Stomach (tissue), 9 donors: Measurements from ENCODE around the gene AK5. TPM values are rescaled to one million over a fixed set of nuclear protein-coding genes. Genes with fewer than 3 reads are reported as not detected.

Experiments used
- DNase-seq, 2 donors: peaks; one replicate each; pipeline versions ENCODE4 v3.0.0 to v3.0.0-alpha.2; 2013 to 2019
- H3K27ac ChIP-seq, 5 donors: fragments of 200-600 bp in 4 of 5; sonication (generic) in 4 of 5; one replicate each; pipeline ENCODE4 v1.5.1; 2013 to 2019; ENCODE audit warnings: mild to moderate bottlenecking in 1 of 5, moderate library complexity in 1 of 5
- H3K27me3 ChIP-seq, 3 donors: fragments of 200-600 bp; sonication (generic); one replicate each; pipeline ENCODE4 v1.5.1; 2017 to 2019; ENCODE audit warnings: mixed run types in 1 of 3
- H3K36me3 ChIP-seq, 4 donors: fragments of 200-600 bp; sonication (generic); 1 replicate in 3 of 4; 2 replicates in 1 of 4; pipeline ENCODE4 v1.5.1; 2016 to 2019
- H3K4me1 ChIP-seq, 4 donors: fragments of 200-600 bp; sonication (generic); one replicate each; pipeline ENCODE4 v1.5.1; 2016 to 2019
- H3K4me3 ChIP-seq, 4 donors: fragments of 200-600 bp; sonication (generic) in 3 of 4; one replicate each; pipeline ENCODE4 v1.5.1; 2016 to 2019; ENCODE audit warnings: mild to moderate bottlenecking in 1 of 4
- H3K9me3 ChIP-seq, 4 donors: fragments of 200-600 bp; sonication (generic); one replicate each; pipeline ENCODE4 v1.5.1; 2016 to 2019
- CTCF ChIP-seq, 7 experiments: fragments of 450-650 bp in 4 of 7; fragments of 200-600 bp in 3 of 7; sonication (generic) in 3 of 7; IDR thresholded peaks; one replicate each; pipeline ENCODE4 v1.5.1; 2016 to 2019; ENCODE audit warnings: antibody characterized with exemption in 7 of 7, control low read depth in 2 of 7, mild to moderate bottlenecking in 1 of 7
- EP300 ChIP-seq: sonication (generic); formaldehyde crosslinking; IDR thresholded peaks from one replicate; pipeline ENCODE4 v1.6.1; 2017; ENCODE audit warnings: antibody characterized with exemption
- POLR2A ChIP-seq, 4 donors: fragments of 450-650 bp; IDR thresholded peaks; one replicate each; pipeline ENCODE4 v1.6.1; 2016; ENCODE audit warnings: antibody characterized with exemption in 4 of 4, control low read depth in 2 of 4, mild to moderate bottlenecking in 1 of 4, moderate library complexity in 1 of 4
- POLR2AphosphoS5 ChIP-seq, 3 donors: sonication (generic); formaldehyde crosslinking; IDR thresholded peaks; one replicate each; pipeline ENCODE4 v1.6.1; 2016; ENCODE audit warnings: antibody characterized with exemption in 3 of 3
- WGBS, 5 donors: extraction: QIAGEN DNeasy Blood & Tissue Kit in 3 of 5; methylation state at CpG; one replicate each; pipeline versions ENCODE4 v1.1.5 to v1.1.7; 2013 to 2018; 5-methylcytosine and 5-hydroxymethylcytosine counted together
- intact Hi-C: fragments of 100-400 bp; cut with DNase I; formaldehyde crosslinking; loops from one replicate; pipeline ENCODE4 v1.15.1; 2023; ENCODE audit warnings: low total_unique reads
- polyA plus RNA-seq, 3 donors: library from polyadenylated mRNA; stranded (reverse); fragments of 200-250 nt; gene quantifications; one replicate each; pipeline ENCODE4 v1.2.3, GENCODE V29; 2013
- total RNA-seq, 5 donors: library from RNA; depleted of rRNA; stranded (reverse); fragments of >200 nt; gene quantifications; one replicate each; pipeline versions ENCODE4 v1.1.0 to v1.2.3, GENCODE V29; 2014 to 2016
- donor health status: healthy with polysubstance abuse.
- donor health status: Bipolar disorder and iron deficiency.
- donor health status: healthy.

Gene AK5
- total and polyA plus RNA-seq, 8 donors, result 0.23 to 5.0 (median 1.3) TPM; not detected in 3

GRCh38 chr1:77556045-77556444 lies 274.2 kb downstream of the AK5 start:
- no peak for TF ChIP-seq POLR2A (IDR thresholded peaks at IDR 0.05)
- no peak overlapping the region for H3K27ac ChIP-seq
- no peak overlapping the region for H3K4me3 ChIP-seq
- no peaks in the 10 kb centered on the region for H3K4me1 ChIP-seq
- H3K9me3 ChIP-seq, result no peaks in the 10 kb centered on the region
- DNase-seq, result no peak
- no peaks in the 10 kb centered on the region for H3K27me3 ChIP-seq
- WGBS, 5 donors, result 43 to 58% (median 52%) methylated on average over 1 of the region's 1 CpG
- intact Hi-C loops, result no loop called here
- H3K36me3 ChIP-seq, result peaks cover 0 to 20% (median 12%) of the 10 kb centered on the region in 4 donors

- no peak overlapping the region for H3K27ac ChIP-seq
- H3K4me1 ChIP-seq, result no peaks in the 10 kb centered on the region
- TF ChIP-seq EP300 (no peak), CTCF (IDR thresholded peaks at IDR 0.05) (no peak), POLR2A (IDR thresholded peaks at IDR 0.05) (no peak), POLR2AphosphoS5 (IDR thresholded peaks at IDR 0.05) (no peak)
- WGBS, 5 donors, result 73 to 85% (median 82%) methylated on average over 4 of the region's 4 CpGs
- intact Hi-C loops, result no loop called here
- no peaks in the 10 kb centered on the region for H3K9me3 ChIP-seq
- H3K27me3 ChIP-seq, result no peaks in the 10 kb centered on the region
- peaks cover 0 to 31% (median 20%) of the 10 kb centered on the region in 4 donors for H3K36me3 ChIP-seq
- H3K4me3 ChIP-seq, result no peak overlapping the region
- no peak for DNase-seq
Measured at GRCh38 chr1:77557053-77557452, 275.2 kb downstream of the AK5 start.

GRCh38 chr1:77558591-77559164 lies 276.9 kb downstream of the AK5 start:
- Histone ChIP-seq H3K36me3 (peaks cover 0 to 43% (median 26%) of the 10 kb centered on the region in 4 donors), H3K27me3 (no peaks in the 10 kb centered on the region), H3K4me3 (no peak overlapping the region), H3K4me1 (no peaks in the 10 kb centered on the region), H3K9me3 (no peaks in the 10 kb centered on the region), H3K27ac (no peak overlapping the region)
- 87 to 95% (median 93%) methylated on average over 5 of the region's 5 CpGs for WGBS, 5 donors
- intact Hi-C loops, result no loop called here
- DNase-seq, result no peak
- TF ChIP-seq POLR2AphosphoS5 (IDR thresholded peaks at IDR 0.05), result no peak
- TF ChIP-seq CTCF (IDR thresholded peaks at IDR 0.05), result no peak

GRCh38 chr1:77560741-77561140 lies 278.9 kb downstream of the AK5 start:
- DNase-seq, result no peak
- Histone ChIP-seq H3K9me3 (no peaks in the 10 kb centered on the region), H3K27ac (no peak overlapping the region), H3K36me3 (peaks cover 10 to 62% (median 44%) of the 10 kb centered on the region in 4 donors), H3K27me3 (no peaks in the 10 kb centered on the region), H3K4me1 (no peaks in the 10 kb centered on the region), H3K4me3 (no peak overlapping the region)
- intact Hi-C loops, result no loop called here
- TF ChIP-seq CTCF (IDR thresholded peaks at IDR 0.05), result no peak
- TF ChIP-seq EP300, result no peak
- TF ChIP-seq POLR2A (IDR thresholded peaks at IDR 0.05), result no peak
- TF ChIP-seq POLR2AphosphoS5 (IDR thresholded peaks at IDR 0.05), result no peak
- WGBS, 5 donors, result 95 to 97% (median 95%) methylated on average over 5 of the region's 5 CpGs

- Histone ChIP-seq H3K9me3 (no peaks in the 10 kb centered on the region), H3K36me3 (peaks cover 17 to 82% (median 63%) of the 10 kb centered on the region in 4 donors), H3K27ac (no peak overlapping the region), H3K4me3 (no peak overlapping the region), H3K27me3 (no peaks in the 10 kb centered on the region), H3K4me1 (no peaks in the 10 kb centered on the region)
- intact Hi-C loops, result no loop called here
- TF ChIP-seq EP300 (no peak), POLR2A (IDR thresholded peaks at IDR 0.05) (no peak), CTCF (IDR thresholded peaks at IDR 0.05) (no peak), POLR2AphosphoS5 (IDR thresholded peaks at IDR 0.05) (no peak)
- WGBS, 5 donors, result 65 to 79% (median 76%) methylated on average over 3 of the region's 3 CpGs
- peak in 1 of 2 donors; percentile 11 for DNase-seq
Measured at GRCh38 chr1:77562596-77563150, 280.9 kb downstream of the AK5 start.
